Fibroblast of lung (primary cell): Measurements from ENCODE around the gene NRG2. TPM values are rescaled to one million over a fixed set of nuclear protein-coding genes. Genes with fewer than 3 reads are reported as not detected.

Source experiments
- DNase-seq, 2 donors: peaks; one replicate each; pipeline versions ENCODE4 v3.0.0 to v3.0.0-alpha.2; 2010; ENCODE audit warnings: low read depth in 2 of 2
- H2AFZ ChIP-seq: 2 replicates; pipeline ENCODE4 v1.5.1; 2012; ENCODE audit warnings: low read length, control low read depth, inconsistent platforms
- H3K27ac ChIP-seq: 2 replicates; pipeline ENCODE4 v1.5.1; 2011; ENCODE audit warnings: low read length, control low read depth; ENCODE audit not compliant: insufficient read depth
- H3K27me3 ChIP-seq: 2 replicates; pipeline ENCODE4 v1.5.1; 2011; ENCODE audit warnings: mild to moderate bottlenecking, low read length; ENCODE audit not compliant: control insufficient read depth, insufficient read depth
- H3K36me3 ChIP-seq: 2 replicates; pipeline ENCODE4 v1.5.1; 2011; ENCODE audit warnings: low read length; ENCODE audit not compliant: control insufficient read depth, insufficient read depth
- H3K4me1 ChIP-seq: 2 replicates; pipeline ENCODE4 v1.5.1; 2011; ENCODE audit warnings: low read length; ENCODE audit not compliant: control insufficient read depth, insufficient read depth; ENCODE audit errors: extremely low read depth
- H3K4me2 ChIP-seq: 2 replicates; pipeline ENCODE4 v1.5.1; 2011; ENCODE audit warnings: low read length, control low read depth; ENCODE audit not compliant: insufficient read depth; ENCODE audit errors: extremely low read depth
- H3K4me3 ChIP-seq, 4 experiments: fragments of 200-600 bp in 1 of 4; sonication (generic) in 1 of 4; replicated peaks in 1 of 4; 2 replicates each; pipeline ENCODE4 v1.5.1; 2011 to 2016; ENCODE audit warnings: low read length in 4 of 4, low read depth in 3 of 4, mild to moderate bottlenecking in 3 of 4, control low read depth in 2 of 4, inconsistent platforms in 1 of 4, mixed read lengths in 1 of 4; ENCODE audit not compliant: insufficient read depth in 1 of 4; ENCODE audit errors: control extremely low read depth in 1 of 4
- H3K79me2 ChIP-seq: 2 replicates; pipeline ENCODE4 v1.5.1; 2012; ENCODE audit warnings: mild to moderate bottlenecking, low read length, inconsistent platforms; ENCODE audit not compliant: control insufficient read depth, insufficient read depth
- H3K9ac ChIP-seq: 2 replicates; pipeline ENCODE4 v1.5.1; 2011; ENCODE audit warnings: mild to moderate bottlenecking, low read length, control low read depth; ENCODE audit not compliant: insufficient read depth
- H3K9me3 ChIP-seq: 2 replicates; pipeline ENCODE4 v1.5.1; 2012; ENCODE audit warnings: low read depth, low read length; ENCODE audit not compliant: control insufficient read depth, insufficient read depth
- H4K20me1 ChIP-seq: 2 replicates; pipeline ENCODE4 v1.5.1; 2011; ENCODE audit warnings: low read length; ENCODE audit not compliant: control insufficient read depth, insufficient read depth; ENCODE audit errors: extremely low read depth
- CTCF ChIP-seq, 2 donors: IDR thresholded peaks in 1 of 2; conservative IDR thresholded peaks in 1 of 2; 1 replicate in 1 of 2; 2 replicates in 1 of 2; pipeline ENCODE4 v1.5.1; 2011 to 2012; ENCODE audit warnings: low read length in 2 of 2, control low read depth in 1 of 2, inconsistent platforms in 1 of 2, low read depth in 1 of 2, mild to moderate bottlenecking in 1 of 2
- EZH2 ChIP-seq: IDR thresholded peaks from 2 replicates; pipeline ENCODE4 v1.5.1; 2012; ENCODE audit warnings: low read length, control low read depth, mild to moderate bottlenecking; ENCODE audit errors: missing control alignments
- polyA plus RNA-seq, 2 donors: library from polyadenylated mRNA; depleted of rRNA in 1 of 2; stranded (reverse) in 1 of 2; unstranded in 1 of 2; fragments of >200 nt; gene quantifications; 2 replicates each; pipeline ENCODE4 v1.2.1, GENCODE V29; 2011 to 2012; ENCODE audit warnings: missing spikeins in 1 of 2
- total RNA-seq: library from RNA; depleted of rRNA; stranded (reverse); fragments of >200 nt; gene quantifications from 2 replicates; pipeline ENCODE4 v1.2.1, GENCODE V29; 2014

The NRG2 gene
- total and polyA plus RNA-seq, 2 donors (not counting 1 experiment from before 2014, with no cell fraction given), result 0.28 to 1.3 TPM

- H3K36me3 ChIP-seq, result no peaks in the 10 kb centered on the region
- H3K27me3 ChIP-seq, result no peaks in the 10 kb centered on the region
- no peak overlapping the region for H3K4me3 ChIP-seq
- no peak overlapping the region for H2AFZ ChIP-seq
- no peaks in the 10 kb centered on the region for H3K79me2 ChIP-seq
- TF ChIP-seq EZH2 (no peak), CTCF (conservative IDR thresholded peaks at IDR 0.05 in 1 of 2, IDR thresholded peaks at IDR 0.05 in 1 of 2; ENCODE audit: low read depth in 1 of 2, low read length in 2 of 2) (no peak)
- no peak overlapping the region for H3K9ac ChIP-seq
- H3K27ac ChIP-seq, result no peak overlapping the region
- H3K4me1 ChIP-seq, result no peaks in the 10 kb centered on the region
- no peaks in the 10 kb centered on the region for H4K20me1 ChIP-seq
- DNase-seq, result no peak
- H3K9me3 ChIP-seq, result no peaks in the 10 kb centered on the region
- no peak overlapping the region for H3K4me2 ChIP-seq
Observed at GRCh38 chr5:140035881-140036280, 7.2 kb downstream of the NRG2 start.

- Histone ChIP-seq H3K4me1 (no peaks in the 10 kb centered on the region), H3K4me2 (no peak overlapping the region), H3K9me3 (no peaks in the 10 kb centered on the region), H3K36me3 (no peaks in the 10 kb centered on the region), H3K27ac (no peak overlapping the region), H4K20me1 (no peaks in the 10 kb centered on the region), H3K27me3 (no peaks in the 10 kb centered on the region), H2AFZ (no peak overlapping the region), H3K4me3 (no peak overlapping the region), H3K79me2 (no peaks in the 10 kb centered on the region), H3K9ac (no peak overlapping the region)
- TF ChIP-seq CTCF (conservative IDR thresholded peaks at IDR 0.05 in 1 of 2, IDR thresholded peaks at IDR 0.05 in 1 of 2; ENCODE audit: low read depth in 1 of 2, low read length in 2 of 2) (no peak), EZH2 (no peak)
- DNase-seq, result no peak
Observed at GRCh38 chr5:140033037-140033760, 9.9 kb downstream of the NRG2 start.

- H2AFZ ChIP-seq, result no peak overlapping the region
- no peak for DNase-seq
- TF ChIP-seq CTCF (conservative IDR thresholded peaks at IDR 0.05 in 1 of 2, IDR thresholded peaks at IDR 0.05 in 1 of 2; ENCODE audit: low read depth in 1 of 2, low read length in 2 of 2), result no peak
- no peak for TF ChIP-seq EZH2
- no peaks in the 10 kb centered on the region for H3K36me3 ChIP-seq
- H3K4me1 ChIP-seq, result no peaks in the 10 kb centered on the region
- no peak overlapping the region for H3K4me2 ChIP-seq
- no peaks in the 10 kb centered on the region for H3K27me3 ChIP-seq
- H3K9ac ChIP-seq, result no peak overlapping the region
- H4K20me1 ChIP-seq, result no peaks in the 10 kb centered on the region
- no peaks in the 10 kb centered on the region for H3K79me2 ChIP-seq
- no peak overlapping the region for H3K27ac ChIP-seq
- no peak overlapping the region for H3K4me3 ChIP-seq
- H3K9me3 ChIP-seq, result no peaks in the 10 kb centered on the region
Observed at GRCh38 chr5:140032296-140032695, 10.8 kb downstream of the NRG2 start.
